Activated T-cell treated with anti-CD3 and anti-CD28 coated beads, Interleukin-2, amount 50 U/mL, for 48 hours (primary cell): ENCODE data around the gene FANCC.
"Not testable (repeated sequence)": the region's sequence is repeated elsewhere in the genome, so short reads cannot be mapped to it uniquely, and the experiment has no call there.

Experiments used
- DNase-seq, 2 experiments: peaks; one replicate each; pipeline ENCODE4 v3.0.0-alpha.2; 2020

Gene FANCC

GRCh38 chr9:95277509-95277908 is 40.0 kb downstream of the FANCC start:
- no peak for DNase-seq

- no peak for DNase-seq
These were observed 41.0 kb downstream of the FANCC start for GRCh38 chr9:95276395-95276954.

GRCh38 chr9:95274160-95274559 is 43.3 kb downstream of the FANCC start:
- DNase-seq = not testable (repeated sequence)

- DNase-seq = no peak
These were observed 44.0 kb downstream of the FANCC start for GRCh38 chr9:95273369-95274022.

GRCh38 chr9:95272830-95273229 is 44.7 kb downstream of the FANCC start:
- no peak for DNase-seq

GRCh38 chr9:95270790-95271189 is 46.7 kb downstream of the FANCC start:
- DNase-seq = no peak

- DNase-seq = not testable (repeated sequence)
These were observed 47.4 kb downstream of the FANCC start for GRCh38 chr9:95269803-95270773.

- no peak for DNase-seq
These were observed 48.8 kb downstream of the FANCC start for GRCh38 chr9:95268681-95269080.

GRCh38 chr9:95266649-95267048 is 50.9 kb downstream of the FANCC start:
- DNase-seq = no peak

- no peak for DNase-seq
These were observed 51.5 kb downstream of the FANCC start for GRCh38 chr9:95265960-95266359.

GRCh38 chr9:95264954-95265615 is 52.4 kb downstream of the FANCC start:
- DNase-seq = no peak

GRCh38 chr9:95261890-95262289 is 55.6 kb downstream of the FANCC start:
- no peak for DNase-seq

GRCh38 chr9:95250462-95251221 is 66.9 kb downstream of the FANCC start:
- no peak for DNase-seq

GRCh38 chr9:95249986-95250385 is 67.5 kb downstream of the FANCC start:
- no peak for DNase-seq

GRCh38 chr9:95246547-95246946 is 71.0 kb downstream of the FANCC start:
- DNase-seq = no peak

- no peak for DNase-seq
These were observed 74.9 kb downstream of the FANCC start for GRCh38 chr9:95242613-95243012.

- DNase-seq = no peak
These were observed 78.4 kb downstream of the FANCC start for GRCh38 chr9:95239071-95239470.

- no peak for DNase-seq
These were observed 80.2 kb downstream of the FANCC start for GRCh38 chr9:95237336-95237735.

- no peak for DNase-seq
These were observed 87.5 kb downstream of the FANCC start for GRCh38 chr9:95230046-95230445.

GRCh38 chr9:95229230-95229915 is 88.1 kb downstream of the FANCC start:
- no peak for DNase-seq

- DNase-seq = no peak
These were observed 90.6 kb downstream of the FANCC start for GRCh38 chr9:95226921-95227320.

- no peak for DNase-seq
These were observed 91.8 kb downstream of the FANCC start for GRCh38 chr9:95225726-95226106.
